Suprapubic skin (tissue), 4 donors: ENCODE data around the gene CELF5. TPM values are rescaled to one million over a fixed set of nuclear protein-coding genes. Genes with fewer than 3 reads are reported as not detected.

ENCODE experiments used
- DNase-seq, 2 donors: peaks; one replicate each; pipeline ENCODE4 v3.0.0-alpha.2; 2019; ENCODE audit warnings: low spot score in 2 of 2
- H3K27ac ChIP-seq: fragments of 200-600 bp; sonication (generic); one replicate; pipeline ENCODE4 v1.5.1; 2019
- H3K27me3 ChIP-seq: fragments of 200-600 bp; sonication (generic); one replicate; pipeline ENCODE4 v1.5.1; 2019
- H3K36me3 ChIP-seq: fragments of 200-600 bp; sonication (generic); one replicate; pipeline ENCODE4 v1.5.1; 2019
- H3K4me1 ChIP-seq: fragments of 200-600 bp; sonication (generic); one replicate; pipeline ENCODE4 v1.5.1; 2019
- H3K4me3 ChIP-seq: fragments of 200-600 bp; sonication (generic); one replicate; pipeline ENCODE4 v1.5.1; 2019; ENCODE audit warnings: mild to moderate bottlenecking
- H3K9me3 ChIP-seq: fragments of 200-600 bp; sonication (generic); one replicate; pipeline ENCODE4 v1.5.1; 2019
- EP300 ChIP-seq: sonication (generic); formaldehyde crosslinking; IDR thresholded peaks from one replicate; pipeline ENCODE4 v1.6.1; 2017; ENCODE audit warnings: antibody characterized with exemption
- POLR2A ChIP-seq, 2 donors: fragments of 450-650 bp; IDR thresholded peaks; one replicate each; pipeline ENCODE4 v1.6.1; 2017; ENCODE audit warnings: antibody characterized with exemption in 2 of 2, mild to moderate bottlenecking in 2 of 2, moderate library complexity in 2 of 2
- POLR2AphosphoS5 ChIP-seq, 3 donors: sonication (generic); formaldehyde crosslinking; IDR thresholded peaks; one replicate each; pipeline ENCODE4 v1.6.1; 2017; ENCODE audit warnings: antibody characterized with exemption in 3 of 3
- WGBS: methylation state at CpG from one replicate; pipeline ENCODE4 v1.1.5; 2018; 5-methylcytosine and 5-hydroxymethylcytosine counted together
- total RNA-seq, 4 donors: library from RNA; depleted of rRNA; stranded (reverse); fragments of >200 nt; gene quantifications; one replicate each; pipeline ENCODE4 v1.1.0, GENCODE V29; 2016
- TF ChIP-seq, protein P1 (sequence below), 2 donors: fragments of 200-600 bp in 1 of 2; fragments of 450-650 bp in 1 of 2; sonication (generic) in 1 of 2; IDR thresholded peaks; one replicate each; pipeline ENCODE4 v1.5.1; 2016 to 2019; ENCODE audit warnings: antibody characterized with exemption in 2 of 2, mild to moderate bottlenecking in 1 of 2, moderate library complexity in 1 of 2

The CELF5 gene
- total RNA-seq, 4 donors from 2014 or later = 0.17 to 0.87 (median 0.64) TPM; not detected in 1

DNA sequence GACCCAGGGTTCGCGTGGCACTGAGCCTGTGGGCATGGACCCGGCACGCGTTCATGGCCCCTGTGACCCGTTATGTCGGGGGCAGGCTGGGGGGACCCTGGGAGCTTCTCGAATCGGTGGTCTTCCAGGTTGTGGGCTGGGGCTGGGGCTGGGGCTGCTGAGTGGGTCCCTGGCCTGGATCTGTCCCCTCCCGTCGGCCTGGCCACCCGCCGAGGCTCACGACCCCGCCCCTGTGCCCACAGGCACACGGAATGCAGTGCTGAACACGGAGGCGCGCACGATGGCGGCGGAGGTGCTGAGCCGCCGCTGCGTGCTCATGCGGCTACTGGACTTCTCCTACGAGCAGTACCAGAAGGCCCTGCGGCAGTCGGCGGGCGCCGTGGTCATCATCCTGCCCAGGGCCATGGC, 32.2 kb upstream of the CELF5 start:
- peaks cover 9% of the 10 kb centered on the region for H3K36me3 ChIP-seq

DNA sequence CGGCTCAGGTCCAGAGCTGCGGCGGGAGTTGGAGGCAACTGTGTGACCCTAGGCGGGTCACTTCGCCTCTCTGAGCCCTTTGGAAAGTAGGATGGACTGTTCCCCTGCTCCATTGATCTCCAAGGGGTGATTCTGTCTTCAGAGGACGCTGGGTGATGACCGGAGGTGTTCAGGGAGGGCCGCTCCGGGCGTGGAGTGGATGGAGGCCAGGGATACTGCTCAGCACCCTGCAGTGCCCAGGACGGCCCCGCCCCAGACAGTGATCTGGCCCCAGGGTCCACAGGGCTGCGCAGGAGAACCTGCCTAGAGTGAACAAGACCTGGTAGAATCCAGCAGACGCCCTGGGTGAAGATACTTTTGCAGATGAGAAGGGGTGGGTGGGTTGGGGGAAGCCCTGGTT, 31.8 kb upstream of the CELF5 start:
- Histone ChIP-seq H3K4me3 (no peak overlapping the region), H3K27me3 (no peaks in the 10 kb centered on the region), H3K36me3 (peaks cover 9% of the 10 kb centered on the region), H3K9me3 (no peaks in the 10 kb centered on the region), H3K27ac (no peak overlapping the region), H3K4me1 (peaks cover 12% of the 10 kb centered on the region)
- TF ChIP-seq POLR2A (IDR thresholded peaks at IDR 0.05) = no peak
- TF ChIP-seq, protein P1, sequence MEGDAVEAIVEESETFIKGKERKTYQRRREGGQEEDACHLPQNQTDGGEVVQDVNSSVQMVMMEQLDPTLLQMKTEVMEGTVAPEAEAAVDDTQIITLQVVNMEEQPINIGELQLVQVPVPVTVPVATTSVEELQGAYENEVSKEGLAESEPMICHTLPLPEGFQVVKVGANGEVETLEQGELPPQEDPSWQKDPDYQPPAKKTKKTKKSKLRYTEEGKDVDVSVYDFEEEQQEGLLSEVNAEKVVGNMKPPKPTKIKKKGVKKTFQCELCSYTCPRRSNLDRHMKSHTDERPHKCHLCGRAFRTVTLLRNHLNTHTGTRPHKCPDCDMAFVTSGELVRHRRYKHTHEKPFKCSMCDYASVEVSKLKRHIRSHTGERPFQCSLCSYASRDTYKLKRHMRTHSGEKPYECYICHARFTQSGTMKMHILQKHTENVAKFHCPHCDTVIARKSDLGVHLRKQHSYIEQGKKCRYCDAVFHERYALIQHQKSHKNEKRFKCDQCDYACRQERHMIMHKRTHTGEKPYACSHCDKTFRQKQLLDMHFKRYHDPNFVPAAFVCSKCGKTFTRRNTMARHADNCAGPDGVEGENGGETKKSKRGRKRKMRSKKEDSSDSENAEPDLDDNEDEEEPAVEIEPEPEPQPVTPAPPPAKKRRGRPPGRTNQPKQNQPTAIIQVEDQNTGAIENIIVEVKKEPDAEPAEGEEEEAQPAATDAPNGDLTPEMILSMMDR (IDR thresholded peaks at IDR 0.05) = no peak
- no peak for TF ChIP-seq POLR2AphosphoS5 (IDR thresholded peaks at IDR 0.05)
- TF ChIP-seq EP300 = no peak
- DNase-seq = no peak
- 67% methylated on average over 1 of the region's 14 CpGs for WGBS

More for the DNA sequence above, 32.2 kb upstream of the CELF5 start:
- Histone ChIP-seq H3K9me3 (no peaks in the 10 kb centered on the region), H3K27ac (no peak overlapping the region), H3K4me1 (peaks cover 16% of the 10 kb centered on the region), H3K4me3 (no peak overlapping the region), H3K27me3 (no peaks in the 10 kb centered on the region)
- WGBS = 93% methylated on average over 25 of the region's 32 CpGs
- DNase-seq = no peak
- no peak for TF ChIP-seq POLR2A (IDR thresholded peaks at IDR 0.05)
- no peak for TF ChIP-seq EP300
- TF ChIP-seq POLR2AphosphoS5 (IDR thresholded peaks at IDR 0.05) = no peak
- TF ChIP-seq, protein P1 (IDR thresholded peaks at IDR 0.05) = no peak

DNA sequence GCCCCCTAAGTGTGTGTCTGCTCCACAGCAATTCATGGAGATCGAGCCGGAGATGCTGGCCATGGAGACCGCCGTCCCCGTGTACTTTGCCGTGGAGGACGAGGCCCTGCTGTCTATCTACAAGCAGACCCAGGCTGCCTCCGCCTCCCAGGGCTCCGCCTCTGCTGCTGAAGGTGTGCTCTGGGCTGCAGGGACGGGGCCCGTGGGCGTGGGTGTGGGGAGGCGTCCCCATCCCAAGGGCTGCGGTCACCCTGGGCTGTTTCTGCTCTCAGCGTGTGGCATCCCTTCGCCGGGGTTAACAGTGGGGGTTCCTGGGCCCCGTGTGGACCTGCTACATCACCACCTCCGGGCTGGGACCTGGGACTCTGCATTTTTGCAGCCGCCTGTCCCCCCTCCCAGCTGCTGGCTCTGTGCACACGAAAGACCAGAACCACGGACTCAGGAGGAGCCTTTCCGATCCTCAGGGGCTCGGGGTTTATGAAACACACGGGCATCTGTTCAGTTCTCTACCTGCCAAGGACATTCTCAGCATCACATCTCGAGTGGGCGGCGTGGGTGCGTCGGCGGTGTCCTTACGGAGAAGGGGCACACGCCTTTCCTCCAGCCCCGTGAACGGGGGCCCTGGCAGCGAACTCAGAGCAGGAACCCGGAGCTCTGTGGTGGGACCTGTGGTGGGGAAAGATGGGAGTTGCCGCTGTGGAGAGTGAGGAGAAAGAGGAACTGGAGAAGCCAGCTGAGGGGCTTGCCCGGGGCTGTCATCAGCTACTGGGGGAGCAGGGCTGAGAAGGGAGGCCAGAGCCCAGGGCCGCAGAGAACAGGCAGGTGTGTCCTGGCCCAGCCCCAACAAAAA, 31.0 kb upstream of the CELF5 start:
- TF ChIP-seq, protein P1 (IDR thresholded peaks at IDR 0.05) = no peak
- Histone ChIP-seq H3K27ac (no peak overlapping the region), H3K36me3 (peaks cover 9% of the 10 kb centered on the region), H3K4me3 (no peak overlapping the region), H3K27me3 (no peaks in the 10 kb centered on the region), H3K4me1 (peaks cover 4% of the 10 kb centered on the region), H3K9me3 (no peaks in the 10 kb centered on the region)
- WGBS = 88% methylated on average over 19 of the region's 40 CpGs
- no peak for DNase-seq

DNA sequence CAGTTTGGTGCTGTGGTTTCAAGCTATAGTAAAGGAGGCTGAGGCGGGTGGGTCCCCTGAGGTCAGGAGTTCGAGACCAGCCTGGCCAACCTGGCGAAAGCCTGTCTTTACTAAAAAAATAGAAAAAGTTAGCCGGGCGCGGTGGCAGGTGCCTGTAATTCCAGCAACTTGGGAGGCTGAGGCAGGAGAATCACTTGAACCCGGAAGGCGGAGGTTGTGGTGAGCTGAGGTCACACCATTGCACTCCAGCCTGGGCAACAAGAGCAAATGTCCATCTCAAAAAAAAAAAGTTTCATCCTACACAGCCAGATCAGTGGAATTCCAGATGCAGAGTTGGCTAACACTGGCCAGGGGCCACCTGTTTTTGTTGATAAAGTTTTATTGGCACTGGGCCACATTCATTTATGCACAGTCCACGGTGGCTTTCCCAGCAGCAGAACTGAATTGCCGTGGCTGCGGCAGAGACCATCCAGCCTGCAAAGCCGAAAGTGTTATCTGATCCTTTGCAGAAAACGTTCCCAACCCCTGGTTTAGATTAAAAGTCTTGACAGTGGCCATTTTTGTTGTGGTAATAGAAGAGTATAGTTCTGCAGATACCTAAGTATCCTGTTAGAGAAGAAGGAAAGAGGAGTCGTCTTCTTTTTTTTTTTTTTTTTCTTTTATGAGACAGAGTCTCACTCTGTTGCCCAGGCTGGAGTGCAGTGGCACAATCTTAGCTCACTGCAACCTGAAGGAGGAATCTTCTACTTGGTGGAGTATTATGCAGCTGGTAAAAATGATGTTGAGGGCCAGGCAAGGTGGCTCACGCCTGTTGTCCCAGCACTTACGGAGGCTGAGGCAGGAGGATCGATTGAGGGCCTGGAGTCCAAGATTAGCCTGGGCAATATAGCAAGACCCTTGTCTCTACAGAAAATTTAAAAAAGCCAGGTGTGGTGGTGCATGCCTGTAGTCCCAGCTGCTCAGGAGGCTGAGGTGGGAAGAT, 30.1 kb upstream of the CELF5 start:
- Histone ChIP-seq H3K4me3 (no peak overlapping the region), H3K4me1 (no peaks in the 10 kb centered on the region), H3K36me3 (peaks cover 17% of the 10 kb centered on the region), H3K9me3 (no peaks in the 10 kb centered on the region), H3K27me3 (no peaks in the 10 kb centered on the region), H3K27ac (no peak overlapping the region)
- no peak for TF ChIP-seq EP300
- TF ChIP-seq, protein P1 (IDR thresholded peaks at IDR 0.05) = no peak
- TF ChIP-seq POLR2A (IDR thresholded peaks at IDR 0.05) = no peak
- TF ChIP-seq POLR2AphosphoS5 (IDR thresholded peaks at IDR 0.05) = no peak
- 89% methylated on average over 17 of the region's 17 CpGs for WGBS
- no peak for DNase-seq
